ENCODE data around the gene FARS2.

FARS2 gene

GRCh38 chr6:5512422-5512821 is 251.1 kb downstream of the FARS2 start:
- no peak for TF ChIP-seq CTCF (IDR thresholded peaks at IDR 0.05; ENCODE audit: borderline replicate concordance, insufficient read depth, low read depth, low read length)
- H3K4me3 ChIP-seq (ENCODE audit: low read depth, low read length), result no peak overlapping the region

- H3K4me3 ChIP-seq (ENCODE audit: low read depth, low read length), result no peak overlapping the region
- no peak for TF ChIP-seq CTCF (IDR thresholded peaks at IDR 0.05; ENCODE audit: borderline replicate concordance, insufficient read depth, low read depth, low read length)
Measured at GRCh38 chr6:5513408-5513807, 252.1 kb downstream of the FARS2 start.

GRCh38 chr6:5514353-5514752 is 253.0 kb downstream of the FARS2 start:
- TF ChIP-seq CTCF (IDR thresholded peaks at IDR 0.05; ENCODE audit: borderline replicate concordance, insufficient read depth, low read depth, low read length), result no peak
- H3K4me3 ChIP-seq (ENCODE audit: low read depth, low read length), result no peak overlapping the region

- no peak for TF ChIP-seq CTCF (IDR thresholded peaks at IDR 0.05; ENCODE audit: borderline replicate concordance, insufficient read depth, low read depth, low read length)
Measured at GRCh38 chr6:5515200-5515599, 253.9 kb downstream of the FARS2 start.

GRCh38 chr6:5516036-5516435 is 254.7 kb downstream of the FARS2 start:
- no peak for TF ChIP-seq CTCF (IDR thresholded peaks at IDR 0.05; ENCODE audit: borderline replicate concordance, insufficient read depth, low read depth, low read length)
- H3K4me3 ChIP-seq (ENCODE audit: low read depth, low read length), result no peak overlapping the region

More at GRCh38 chr6:5515200-5515599, 253.9 kb downstream of the FARS2 start:
- H3K4me3 ChIP-seq (ENCODE audit: low read depth, low read length), result no peak overlapping the region

GRCh38 chr6:5517796-5518195 is 256.5 kb downstream of the FARS2 start:
- TF ChIP-seq CTCF (IDR thresholded peaks at IDR 0.05; ENCODE audit: borderline replicate concordance, insufficient read depth, low read depth, low read length), result no peak
- H3K4me3 ChIP-seq (ENCODE audit: low read depth, low read length), result no peak overlapping the region

- H3K4me3 ChIP-seq (ENCODE audit: low read depth, low read length), result no peak overlapping the region
- no peak for TF ChIP-seq CTCF (IDR thresholded peaks at IDR 0.05; ENCODE audit: borderline replicate concordance, insufficient read depth, low read depth, low read length)
Measured at GRCh38 chr6:5518936-5519491, 257.7 kb downstream of the FARS2 start.
